HG03196 (cell line): Measurements from ENCODE around the gene HCN2.

Experiments
- ATAC-seq: cut with Tn5 transposase; IDR thresholded peaks from one replicate; pipeline ENCODE4 v1.9.1; 2021; ENCODE audit not compliant: unreplicated experiment

The HCN2 gene

DNA sequence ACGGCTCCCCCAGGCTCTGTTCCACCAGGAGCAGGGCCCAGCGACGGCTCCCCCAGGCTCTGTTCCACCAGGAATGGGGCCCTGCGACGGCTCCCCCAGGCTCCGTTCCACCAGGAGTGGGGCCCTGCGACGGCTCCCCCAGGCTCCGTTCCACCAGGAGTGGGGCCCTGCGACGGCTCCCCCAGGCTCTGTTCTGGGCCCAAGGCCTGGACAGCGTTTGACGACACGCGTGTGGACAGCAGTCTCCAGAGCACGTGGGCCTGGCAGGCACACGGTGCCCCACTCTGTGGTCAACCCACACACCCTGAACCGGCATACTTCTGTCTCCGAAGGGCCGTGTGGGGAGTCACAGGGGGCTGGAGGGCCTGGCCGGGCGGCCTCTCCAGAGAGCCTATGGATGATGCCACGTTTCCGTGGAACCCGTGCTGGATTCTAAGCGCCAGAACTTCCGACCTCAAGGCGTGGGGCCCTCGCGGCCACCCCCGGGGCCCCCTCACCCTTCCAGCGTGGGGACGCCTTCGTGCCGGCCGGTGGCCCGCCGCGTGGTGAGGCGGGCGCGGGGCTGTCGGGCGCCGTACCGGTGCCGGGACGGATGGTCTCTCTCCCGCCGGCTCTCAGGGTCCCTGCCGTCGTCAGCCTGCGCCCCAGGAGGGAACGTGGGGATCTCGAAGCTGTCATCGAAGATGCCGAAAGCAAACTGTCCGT lies 61.6 kb downstream of the HCN2 start:
- no peak for ATAC-seq

- ATAC-seq, result no peak
Measured at GRCh38 chr19:651991-652390, 62.3 kb downstream of the HCN2 start.

- no peak for ATAC-seq
Measured at GRCh38 chr19:652467-653389, 63.0 kb downstream of the HCN2 start.

- ATAC-seq, result no peak
Measured at GRCh38 chr19:653425-653824, 63.7 kb downstream of the HCN2 start.

DNA sequence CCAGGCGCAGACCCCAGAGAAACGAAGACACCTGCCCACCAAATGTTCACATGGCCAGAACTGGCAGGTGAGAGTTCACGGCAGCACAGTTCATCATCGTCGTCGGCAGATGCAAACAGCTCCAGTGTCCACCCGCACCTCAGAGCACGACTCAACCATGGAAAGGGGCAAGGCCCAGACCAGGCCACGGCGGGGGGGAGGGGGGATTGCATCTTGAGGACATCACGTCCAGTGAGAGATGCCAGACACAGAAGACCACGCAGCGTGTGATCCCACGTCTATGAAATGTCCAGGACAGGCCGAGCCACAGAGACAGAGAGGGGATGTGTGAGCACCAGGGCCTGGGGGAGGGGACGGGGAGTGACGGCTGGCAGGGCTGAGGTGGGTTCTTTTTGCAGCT lies 66.0 kb downstream of the HCN2 start:
- ATAC-seq, result no peak

DNA sequence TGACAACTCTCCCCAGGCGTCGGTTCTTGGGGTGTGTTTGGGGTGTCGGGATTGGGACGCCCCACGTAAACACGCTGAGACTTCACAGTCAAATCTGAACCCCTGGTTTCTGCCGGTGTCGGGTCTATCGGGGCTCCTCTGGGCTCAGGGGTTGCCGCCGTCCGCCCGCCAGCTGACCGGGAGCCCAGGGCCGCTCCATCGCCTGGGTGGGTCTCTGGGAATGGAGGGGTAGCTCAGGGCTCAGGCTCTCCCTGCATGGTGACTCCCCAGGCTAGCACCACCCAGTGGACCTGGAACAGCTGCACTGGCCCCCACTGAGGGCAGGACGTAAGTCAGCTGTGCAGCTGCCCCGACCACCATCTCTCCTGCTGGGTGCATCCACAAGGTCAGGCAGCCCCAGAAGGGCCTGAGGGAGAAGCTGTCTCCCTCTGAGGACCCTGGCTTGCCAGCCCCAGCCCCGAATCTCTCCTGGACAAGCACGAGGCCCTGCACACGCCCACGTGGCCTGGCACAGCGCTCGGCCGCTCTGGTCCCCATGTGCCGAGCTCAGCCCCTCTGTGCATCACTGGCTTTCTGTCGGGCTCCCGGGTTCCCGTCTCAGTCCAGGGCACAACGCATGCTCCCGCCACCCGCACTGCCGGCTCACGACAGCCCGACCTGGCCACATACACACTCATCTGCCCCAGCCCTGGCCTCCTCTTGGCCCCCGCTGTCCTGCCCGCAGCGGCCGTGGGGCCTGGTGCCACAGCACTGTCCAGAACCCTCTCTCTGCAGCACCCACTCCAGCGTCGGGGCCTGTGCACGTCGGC lies 67.3 kb downstream of the HCN2 start:
- ATAC-seq, result no peak

DNA sequence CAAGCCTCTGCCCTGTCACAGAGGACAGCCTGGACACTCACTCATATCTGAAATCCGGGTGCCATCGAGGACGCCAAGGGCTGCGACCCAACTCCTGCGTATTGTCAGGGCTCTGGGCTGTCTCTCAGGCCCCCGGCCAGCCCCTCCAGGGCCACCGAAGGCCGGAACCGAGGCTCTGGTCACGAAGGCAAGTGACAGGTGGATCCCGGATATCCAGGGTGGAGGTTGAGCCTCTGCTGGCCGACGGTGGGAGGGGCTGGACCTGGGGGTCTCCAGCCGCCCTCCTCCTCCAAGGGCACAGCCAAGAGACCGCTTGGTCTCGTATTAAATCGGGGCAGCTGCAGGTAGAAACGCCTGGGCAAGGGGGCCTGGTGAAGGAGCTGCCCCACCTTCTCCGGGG lies 67.9 kb downstream of the HCN2 start:
- no peak for ATAC-seq

- ATAC-seq, result no peak
Measured at GRCh38 chr19:658059-658839, 68.6 kb downstream of the HCN2 start.

GRCh38 chr19:658916-659839 lies 69.5 kb downstream of the HCN2 start:
- no peak for ATAC-seq

- ATAC-seq, result no peak
Measured at GRCh38 chr19:660793-661426, 71.2 kb downstream of the HCN2 start.

- ATAC-seq, result no peak
Measured at GRCh38 chr19:661427-662196, 71.9 kb downstream of the HCN2 start.

- peak; percentile 3 for ATAC-seq
Measured at GRCh38 chr19:662207-662961, 72.7 kb downstream of the HCN2 start.

DNA sequence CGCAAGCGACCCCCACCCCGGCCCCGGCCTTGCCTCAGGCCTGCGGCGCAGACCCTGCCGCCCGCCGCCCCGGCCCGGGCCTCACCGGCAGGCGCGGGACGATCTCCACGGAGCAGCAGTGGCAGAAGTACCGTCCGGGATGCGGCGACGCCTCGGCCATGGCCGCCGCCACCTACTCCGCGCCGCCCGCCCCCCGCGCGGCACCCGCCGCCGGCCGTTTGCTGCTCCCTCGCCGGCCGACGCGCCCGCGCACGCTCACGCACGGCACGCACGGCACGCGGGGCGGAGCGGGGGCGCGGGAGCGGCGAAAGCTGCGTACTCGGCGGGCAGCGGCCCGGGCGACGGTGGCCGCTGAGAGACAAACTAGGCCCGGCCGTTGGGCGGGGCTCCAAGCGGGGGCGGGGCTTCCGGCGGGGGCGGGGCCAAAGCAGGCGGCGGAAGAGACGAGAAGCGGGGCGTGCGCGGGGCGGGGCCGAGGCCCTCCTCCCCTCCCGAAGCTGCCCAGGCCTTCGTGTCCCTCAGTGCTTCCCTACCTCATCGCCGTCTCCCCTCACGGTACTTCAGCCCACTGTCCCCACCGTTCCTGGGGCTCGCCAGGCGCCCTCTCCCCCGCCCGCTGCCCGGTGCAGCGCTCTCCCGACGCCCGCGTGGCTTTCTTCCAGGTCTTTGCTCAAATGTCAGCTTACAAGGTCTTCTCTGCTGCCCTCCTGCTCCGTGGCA lies 73.4 kb downstream of the HCN2 start, which contains the start of gene RNF126:
Gene RNF126, minus strand, starts transcription at position 253 of the 720 bp plus-strand sequence. Its CDS starts 93 bp downstream, at position 160.
- ATAC-seq, result peak; percentile 49

DNA sequence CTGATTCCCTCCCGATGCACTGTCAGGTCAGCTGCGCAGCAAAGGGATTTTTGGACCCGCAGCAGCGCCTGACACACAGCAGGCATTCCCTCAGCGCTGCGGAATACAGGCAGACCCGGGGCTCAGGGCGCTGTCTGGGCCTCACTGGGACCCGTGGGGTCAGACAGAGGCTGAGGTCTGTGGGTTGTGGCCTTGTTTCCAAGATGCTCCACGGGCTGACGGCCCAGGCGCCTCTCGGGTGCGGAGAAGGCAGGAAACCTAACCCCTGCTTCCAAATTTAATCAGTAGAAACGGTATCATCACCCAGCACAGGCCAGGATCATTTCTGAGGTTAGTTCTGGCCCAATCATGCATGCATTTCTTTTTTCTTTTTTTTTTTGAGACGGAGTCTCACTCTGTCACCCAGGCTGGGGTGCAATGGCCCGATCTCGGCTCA lies 74.0 kb downstream of the HCN2 start:
- no peak for ATAC-seq

- ATAC-seq, result no peak
Measured at GRCh38 chr19:664913-665443, 75.3 kb downstream of the HCN2 start.
